Sciatic nerve (tissue), 1 donor: ENCODE data around the gene SMIM22. TPM values are rescaled to one million over a fixed set of nuclear protein-coding genes. Genes with fewer than 3 reads are reported as not detected.

Experiments used
- total RNA-seq: library from RNA; stranded (reverse); fragmentation: NEBNext Ultra II Directional; extraction: Animal tissue kit (Norgen Biotek cat#: 25700); gene quantifications from one replicate; pipeline ENCODE4 v1.2.1, GENCODE V29; 2021
- donor health status: DM: no; HTN: no; CAD: no.

SMIM22 gene
- total RNA-seq, 1 donor from 2014 or later: not detected

Other genes with a start within 250 kb of the SMIM22 start
- 0.22 TPM for gene C16orf96, start 239.0 kb upstream of the SMIM22 start, total RNA-seq
- 30.8 TPM for gene UBALD1, start 180.5 kb upstream of the SMIM22 start, total RNA-seq
- 75.3 TPM for gene MGRN1, start 170.5 kb upstream of the SMIM22 start, total RNA-seq
- 21.3 TPM for gene NUDT16L1, start 101.8 kb upstream of the SMIM22 start, total RNA-seq
- gene ANKS3, start 61.1 kb upstream of the SMIM22 start, total RNA-seq: 34.4 TPM
- 0.31 TPM for gene DNAAF8, start 60.8 kb upstream of the SMIM22 start, total RNA-seq
- gene ZNF500, start 28.2 kb upstream of the SMIM22 start, total RNA-seq: 21.5 TPM
- not detected for gene SEPTIN12, start 7.0 kb upstream of the SMIM22 start, total RNA-seq
- gene ROGDI, start 7.3 kb downstream of the SMIM22 start, total RNA-seq: 19.7 TPM
- gene GLYR1, start 51.9 kb downstream of the SMIM22 start, total RNA-seq: 69.9 TPM
- gene UBN1, start 52.1 kb downstream of the SMIM22 start, total RNA-seq: 28.3 TPM
- gene PPL, start 141.8 kb downstream of the SMIM22 start, total RNA-seq: 85.1 TPM
- 43.1 TPM for gene SEC14L5, start 163.0 kb downstream of the SMIM22 start, total RNA-seq
- 11.5 TPM for gene NAGPA, start 238.6 kb downstream of the SMIM22 start, total RNA-seq